ENCODE data around the gene SLC6A6. TPM values are rescaled to one million over a fixed set of nuclear protein-coding genes. Genes with fewer than 3 reads are reported as not detected.

SLC6A6 gene
- total and polyA plus RNA-seq, 10 donors: 3.4 to 150 (median 104) TPM

DNA sequence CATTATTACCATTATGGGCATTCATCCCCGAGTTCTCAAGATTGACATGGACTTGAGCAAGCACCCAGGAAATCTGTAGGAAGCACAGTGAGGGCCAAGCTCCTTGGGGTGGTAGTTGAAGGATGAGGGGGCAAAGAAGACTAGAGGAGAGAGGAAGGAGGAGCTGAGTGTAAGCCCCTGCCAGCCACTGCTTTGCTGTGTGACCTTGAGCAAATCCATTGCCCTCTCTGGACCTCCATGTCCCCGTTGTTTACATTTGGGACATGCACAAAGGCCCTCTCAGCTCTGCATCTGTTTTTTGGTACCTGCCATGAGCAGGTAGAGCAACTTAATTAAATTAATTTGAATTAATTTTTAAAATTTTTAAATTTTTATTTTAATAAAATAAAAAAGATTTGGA, 33.5 kb upstream of the SLC6A6 start:
- Histone ChIP-seq H3K36me3 (no peaks in the 10 kb centered on the region), H3K27me3 (replicated peaks in 1 of 7) (peaks cover 0 to 5% (median 0%) of the 10 kb centered on the region in 7 donors), H3K4me3 (no peak overlapping the region), H3K4me1 (peaks cover 6 to 58% (median 24%) of the 10 kb centered on the region in 6 donors), H3K9me3 (no peaks in the 10 kb centered on the region), H3K27ac (no peak overlapping the region)
- intact Hi-C loops (cut with DNase I; ENCODE audit: low total_unique reads): no loop called here
- DNase-seq: no peak
- TF ChIP-seq POLR2A (IDR thresholded peaks at IDR 0.05) (no peak), POLR2AphosphoS5 (IDR thresholded peaks at IDR 0.05) (no peak)
- TF ChIP-seq, protein P1, sequence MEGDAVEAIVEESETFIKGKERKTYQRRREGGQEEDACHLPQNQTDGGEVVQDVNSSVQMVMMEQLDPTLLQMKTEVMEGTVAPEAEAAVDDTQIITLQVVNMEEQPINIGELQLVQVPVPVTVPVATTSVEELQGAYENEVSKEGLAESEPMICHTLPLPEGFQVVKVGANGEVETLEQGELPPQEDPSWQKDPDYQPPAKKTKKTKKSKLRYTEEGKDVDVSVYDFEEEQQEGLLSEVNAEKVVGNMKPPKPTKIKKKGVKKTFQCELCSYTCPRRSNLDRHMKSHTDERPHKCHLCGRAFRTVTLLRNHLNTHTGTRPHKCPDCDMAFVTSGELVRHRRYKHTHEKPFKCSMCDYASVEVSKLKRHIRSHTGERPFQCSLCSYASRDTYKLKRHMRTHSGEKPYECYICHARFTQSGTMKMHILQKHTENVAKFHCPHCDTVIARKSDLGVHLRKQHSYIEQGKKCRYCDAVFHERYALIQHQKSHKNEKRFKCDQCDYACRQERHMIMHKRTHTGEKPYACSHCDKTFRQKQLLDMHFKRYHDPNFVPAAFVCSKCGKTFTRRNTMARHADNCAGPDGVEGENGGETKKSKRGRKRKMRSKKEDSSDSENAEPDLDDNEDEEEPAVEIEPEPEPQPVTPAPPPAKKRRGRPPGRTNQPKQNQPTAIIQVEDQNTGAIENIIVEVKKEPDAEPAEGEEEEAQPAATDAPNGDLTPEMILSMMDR (IDR thresholded peaks at IDR 0.05 in 8 of 11, conservative IDR thresholded peaks at IDR 0.05 in 3 of 11): no peak
- WGBS, 5 donors: 82 to 96% (median 83%) methylated on average over 2 of the region's 2 CpGs

DNA sequence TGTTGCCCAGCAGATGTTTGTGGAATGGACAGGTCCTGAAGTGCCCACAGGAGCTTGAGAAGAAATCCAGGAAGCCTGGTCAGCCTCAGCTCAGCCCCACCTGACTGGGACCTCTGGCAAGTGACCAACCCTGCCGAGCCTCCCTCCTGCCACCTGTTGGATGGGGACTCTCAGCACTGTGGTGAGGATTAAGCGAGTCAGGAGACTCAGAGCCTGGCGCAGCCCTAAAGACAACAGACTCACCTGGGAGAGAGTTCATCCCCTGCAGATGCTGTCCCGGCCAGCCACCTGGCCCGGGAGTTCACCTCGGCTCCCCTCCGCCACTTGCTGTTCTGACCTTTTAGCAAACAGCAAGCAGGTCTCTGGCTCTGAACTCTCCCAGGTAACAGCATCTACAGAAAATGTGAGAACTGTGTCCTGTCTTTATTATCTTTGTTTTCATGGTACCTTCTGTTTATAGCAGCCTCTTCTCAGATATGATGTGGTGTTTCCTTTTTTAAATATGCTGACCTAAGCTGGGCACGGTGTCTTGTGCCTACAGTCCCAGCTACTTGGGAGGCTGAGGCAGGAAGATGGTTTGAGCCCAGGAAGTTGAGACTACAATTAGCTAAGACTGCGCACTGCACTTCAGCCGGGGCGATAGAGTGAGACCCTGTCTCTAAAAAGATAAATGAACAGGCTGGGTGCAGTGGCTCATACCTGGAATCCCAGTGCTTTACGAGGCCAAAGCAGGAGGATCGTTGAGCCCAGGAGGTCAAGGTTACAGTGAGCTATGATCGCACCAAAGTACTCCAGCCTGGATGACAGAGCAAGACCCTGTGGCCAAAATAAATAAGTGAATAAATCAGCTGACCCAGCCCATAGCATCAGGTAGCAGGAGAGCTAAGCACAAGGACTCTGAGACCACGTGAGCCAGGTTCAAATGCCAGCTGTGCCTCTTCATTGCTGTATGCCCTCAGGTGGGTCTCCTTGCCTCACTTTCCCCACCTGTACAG, 32.4 kb upstream of the SLC6A6 start:
- Histone ChIP-seq H3K9me3 (no peaks in the 10 kb centered on the region), H3K4me3 (no peak overlapping the region), H3K27me3 (replicated peaks in 1 of 7) (peaks cover 0 to 5% (median 0%) of the 10 kb centered on the region in 7 donors), H3K4me1 (peaks cover 6 to 59% (median 23%) of the 10 kb centered on the region in 6 donors), H3K27ac (peak overlapping the region in 1 of 8 donors; percentile 15), H3K36me3 (no peaks in the 10 kb centered on the region)
- WGBS, 5 donors: 71 to 85% (median 78%) methylated on average over 15 of the region's 15 CpGs
- DNase-seq: no peak
- TF ChIP-seq POLR2AphosphoS5 (IDR thresholded peaks at IDR 0.05) (no peak), POLR2A (IDR thresholded peaks at IDR 0.05) (no peak)
- TF ChIP-seq, protein P1 (IDR thresholded peaks at IDR 0.05 in 8 of 11, conservative IDR thresholded peaks at IDR 0.05 in 3 of 11): no peak
- intact Hi-C loops (cut with DNase I; ENCODE audit: low total_unique reads): no loop called here

DNA sequence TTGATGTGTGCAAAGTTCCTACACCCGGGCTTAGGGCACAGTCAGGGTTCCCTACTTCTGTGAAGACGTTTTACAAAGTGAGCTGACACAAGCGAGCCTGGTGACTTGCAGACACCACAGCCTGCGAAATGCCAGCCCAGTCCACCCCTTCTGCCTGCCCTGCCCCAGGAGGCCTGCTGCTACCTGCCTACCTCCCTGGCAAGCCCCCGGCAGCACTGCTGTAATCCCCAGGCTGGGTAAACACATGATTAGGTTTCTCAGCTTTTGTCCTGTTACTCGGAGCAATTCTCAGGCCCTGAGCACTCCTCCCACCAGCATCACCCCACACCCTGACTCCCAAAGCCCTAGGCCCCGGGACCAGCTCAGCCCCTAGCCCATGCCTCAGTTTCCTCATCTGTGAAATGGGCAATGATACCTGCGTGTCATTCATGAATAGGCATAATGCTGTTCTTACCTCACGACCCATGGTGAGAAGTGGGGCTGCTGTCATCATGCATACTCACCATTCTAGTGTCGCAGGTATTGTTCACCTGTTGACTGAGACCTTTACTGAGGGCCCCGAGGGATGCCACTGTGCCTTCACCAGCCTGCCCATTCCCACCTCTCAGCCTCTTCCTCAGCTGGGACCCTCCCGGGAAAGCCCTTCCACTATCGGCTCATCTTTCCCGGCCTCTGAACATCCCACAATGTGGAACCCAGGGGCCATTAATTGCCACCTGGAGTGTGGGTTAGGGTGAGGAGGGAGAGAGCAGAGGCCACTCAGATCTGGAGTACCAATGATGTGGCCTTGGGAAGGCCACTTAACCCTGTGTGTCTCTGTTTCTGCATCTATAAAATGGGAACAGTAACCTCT, 31.5 kb upstream of the SLC6A6 start:
- TF ChIP-seq POLR2A (IDR thresholded peaks at IDR 0.05) (no peak), POLR2AphosphoS5 (IDR thresholded peaks at IDR 0.05) (no peak)
- TF ChIP-seq, protein P1 (IDR thresholded peaks at IDR 0.05 in 8 of 11, conservative IDR thresholded peaks at IDR 0.05 in 3 of 11): no peak
- Histone ChIP-seq H3K9me3 (no peaks in the 10 kb centered on the region), H3K27me3 (replicated peaks in 1 of 7) (peaks cover 0 to 5% (median 0%) of the 10 kb centered on the region in 7 donors), H3K4me3 (no peak overlapping the region), H3K4me1 (peaks cover 6 to 68% (median 24%) of the 10 kb centered on the region in 6 donors), H3K36me3 (no peaks in the 10 kb centered on the region), H3K27ac (peak overlapping the region in 5 of 8 donors; percentile 12 to 78 (median 65))
- no peak for DNase-seq
- 90 to 95% (median 91%) methylated on average over 13 to 14 of the region's 14 CpGs for WGBS, 5 donors
- intact Hi-C loops (cut with DNase I; ENCODE audit: low total_unique reads): no loop called here

All from spleen (tissue), 11 donors.